Measurements from ENCODE around the gene MAS1.

Gene MAS1

DNA sequence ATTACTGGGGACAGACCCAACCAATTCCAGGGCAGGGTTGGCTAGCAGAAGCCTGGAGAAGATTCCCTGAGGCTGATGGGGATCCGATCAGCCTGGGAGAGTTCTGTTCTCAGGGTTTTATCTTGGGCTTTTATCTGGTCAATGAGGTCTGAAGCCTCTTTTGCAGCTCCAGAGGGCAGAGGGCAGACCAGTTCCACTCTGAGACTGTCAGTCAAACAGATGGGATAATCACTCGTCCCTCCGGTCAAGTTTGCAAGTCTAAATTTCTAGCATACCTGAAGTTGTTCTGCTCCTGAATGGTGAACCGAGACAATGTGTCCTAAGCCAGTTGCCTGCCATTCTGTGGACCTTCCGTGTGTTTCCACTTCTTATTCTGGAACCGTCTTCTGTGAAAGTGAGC lies 3.0 kb upstream of the MAS1 start:
- Histone ChIP-seq H3K4me1 (ENCODE audit: insufficient read depth, low read length) (no peaks in the 10 kb centered on the region), H3K4me3 (ENCODE audit: low read depth in 1 of 2, low read length in 2 of 2) (no peak overlapping the region), H3K36me3 (ENCODE audit: insufficient read depth, low read length) (no peaks in the 10 kb centered on the region), H3K9ac (ENCODE audit: low read depth, low read length) (no peak overlapping the region), H3K79me2 (ENCODE audit: insufficient read depth, low read length) (no peaks in the 10 kb centered on the region), H4K20me1 (ENCODE audit: insufficient read depth, low read length) (no peaks in the 10 kb centered on the region), H3K27me3 (ENCODE audit: insufficient read depth, low read length, poor library complexity) (peaks cover 24% of the 10 kb centered on the region), H3K9me3 (ENCODE audit: insufficient read depth, low read length, severe bottlenecking) (no peaks in the 10 kb centered on the region), H3K4me2 (ENCODE audit: insufficient read depth, low read length) (no peak overlapping the region), H2AFZ (ENCODE audit: low read depth, low read length) (no peak overlapping the region), H3K27ac (ENCODE audit: low read length) (no peak overlapping the region)
- DNase-seq: no peak
- TF ChIP-seq EZH2 (IDR thresholded peaks at IDR 0.05; ENCODE audit: borderline replicate concordance, low read depth, low read length, severe bottlenecking): no peak
- no peak for TF ChIP-seq CTCF (IDR thresholded peaks at IDR 0.05; ENCODE audit: borderline replicate concordance, extremely low read depth, low read length, poor library complexity, severe bottlenecking)
- ATAC-seq (ENCODE audit: insufficient read depth, low read depth): no peak

DNA sequence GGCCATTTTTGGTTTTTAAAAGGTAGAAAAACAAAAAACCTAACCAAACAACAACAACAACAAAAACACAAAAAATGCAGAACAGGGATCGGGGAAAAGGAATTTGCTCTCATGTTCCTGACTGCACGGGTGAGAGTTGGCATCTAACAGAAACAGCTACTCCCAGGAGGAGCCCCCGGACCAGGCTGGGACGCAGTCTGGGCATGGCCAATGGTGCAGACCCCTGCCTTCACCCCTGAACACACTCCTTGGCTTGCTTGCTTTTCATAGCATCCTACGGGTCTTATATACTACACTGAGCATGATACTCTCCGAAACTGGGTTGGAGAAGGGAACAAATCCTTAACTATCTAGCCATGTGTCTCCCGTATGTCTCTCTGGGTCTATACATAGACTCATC lies 587 bp upstream of the MAS1 start:
- Histone ChIP-seq H3K27ac (ENCODE audit: low read length) (no peak overlapping the region), H3K9me3 (ENCODE audit: insufficient read depth, low read length, severe bottlenecking) (no peaks in the 10 kb centered on the region), H3K9ac (ENCODE audit: low read depth, low read length) (no peak overlapping the region), H3K4me3 (ENCODE audit: low read depth in 1 of 2, low read length in 2 of 2) (no peak overlapping the region), H3K79me2 (ENCODE audit: insufficient read depth, low read length) (no peaks in the 10 kb centered on the region), H3K4me1 (ENCODE audit: insufficient read depth, low read length) (no peaks in the 10 kb centered on the region), H4K20me1 (ENCODE audit: insufficient read depth, low read length) (no peaks in the 10 kb centered on the region), H3K36me3 (ENCODE audit: insufficient read depth, low read length) (no peaks in the 10 kb centered on the region), H3K27me3 (ENCODE audit: insufficient read depth, low read length, poor library complexity) (peaks cover 27% of the 10 kb centered on the region), H2AFZ (ENCODE audit: low read depth, low read length) (no peak overlapping the region), H3K4me2 (ENCODE audit: insufficient read depth, low read length) (no peak overlapping the region)
- ATAC-seq (ENCODE audit: insufficient read depth, low read depth) (no peak), DNase-seq (no peak)
- TF ChIP-seq CTCF (IDR thresholded peaks at IDR 0.05; ENCODE audit: borderline replicate concordance, extremely low read depth, low read length, poor library complexity, severe bottlenecking): no peak
- TF ChIP-seq EZH2 (IDR thresholded peaks at IDR 0.05; ENCODE audit: borderline replicate concordance, low read depth, low read length, severe bottlenecking): no peak

DNA sequence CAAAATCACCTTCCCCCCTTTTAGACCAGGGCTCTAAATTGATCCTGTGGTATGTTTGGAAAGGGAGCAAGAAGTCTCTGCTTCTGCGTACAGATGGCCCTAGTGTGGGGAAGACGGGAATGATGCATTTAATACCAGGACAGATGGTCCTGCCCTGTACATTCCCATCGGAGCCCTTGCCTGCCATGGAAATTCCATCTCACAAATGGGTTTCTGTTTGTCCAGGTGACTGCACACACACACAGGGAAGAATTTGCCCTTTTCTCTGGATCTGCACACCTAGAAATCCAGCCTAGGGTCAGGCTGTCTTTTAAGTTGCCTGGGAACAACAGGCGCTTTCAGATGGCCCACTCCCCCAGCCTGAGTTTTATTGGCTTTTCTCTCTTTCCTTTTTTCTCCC lies 1.3 kb downstream of the MAS1 start:
- Histone ChIP-seq H3K27ac (ENCODE audit: low read length) (no peak overlapping the region), H3K4me2 (ENCODE audit: insufficient read depth, low read length) (no peak overlapping the region), H3K9ac (ENCODE audit: low read depth, low read length) (no peak overlapping the region), H3K9me3 (ENCODE audit: insufficient read depth, low read length, severe bottlenecking) (no peaks in the 10 kb centered on the region), H4K20me1 (ENCODE audit: insufficient read depth, low read length) (no peaks in the 10 kb centered on the region), H3K79me2 (ENCODE audit: insufficient read depth, low read length) (no peaks in the 10 kb centered on the region), H2AFZ (ENCODE audit: low read depth, low read length) (no peak overlapping the region), H3K36me3 (ENCODE audit: insufficient read depth, low read length) (no peaks in the 10 kb centered on the region), H3K4me3 (ENCODE audit: low read depth in 1 of 2, low read length in 2 of 2) (no peak overlapping the region), H3K4me1 (ENCODE audit: insufficient read depth, low read length) (no peaks in the 10 kb centered on the region), H3K27me3 (ENCODE audit: insufficient read depth, low read length, poor library complexity) (peaks cover 27% of the 10 kb centered on the region)
- ATAC-seq (ENCODE audit: insufficient read depth, low read depth) (no peak), DNase-seq (no peak)
- no peak for TF ChIP-seq CTCF (IDR thresholded peaks at IDR 0.05; ENCODE audit: borderline replicate concordance, extremely low read depth, low read length, poor library complexity, severe bottlenecking)
- no peak for TF ChIP-seq EZH2 (IDR thresholded peaks at IDR 0.05; ENCODE audit: borderline replicate concordance, low read depth, low read length, severe bottlenecking)

GRCh38 chr6:159893064-159893463 lies 2.3 kb downstream of the MAS1 start:
- Histone ChIP-seq H3K27ac (ENCODE audit: low read length) (no peak overlapping the region), H4K20me1 (ENCODE audit: insufficient read depth, low read length) (no peaks in the 10 kb centered on the region), H3K4me3 (ENCODE audit: low read depth in 1 of 2, low read length in 2 of 2) (no peak overlapping the region), H3K9me3 (ENCODE audit: insufficient read depth, low read length, severe bottlenecking) (no peaks in the 10 kb centered on the region), H3K36me3 (ENCODE audit: insufficient read depth, low read length) (no peaks in the 10 kb centered on the region), H3K4me1 (ENCODE audit: insufficient read depth, low read length) (no peaks in the 10 kb centered on the region), H3K9ac (ENCODE audit: low read depth, low read length) (no peak overlapping the region), H3K4me2 (ENCODE audit: insufficient read depth, low read length) (no peak overlapping the region), H3K27me3 (ENCODE audit: insufficient read depth, low read length, poor library complexity) (peaks cover 20% of the 10 kb centered on the region), H3K79me2 (ENCODE audit: insufficient read depth, low read length) (no peaks in the 10 kb centered on the region), H2AFZ (ENCODE audit: low read depth, low read length) (no peak overlapping the region)
- ATAC-seq (ENCODE audit: insufficient read depth, low read depth) (no peak), DNase-seq (no peak)
- TF ChIP-seq CTCF (IDR thresholded peaks at IDR 0.05; ENCODE audit: borderline replicate concordance, extremely low read depth, low read length, poor library complexity, severe bottlenecking) (no peak), EZH2 (IDR thresholded peaks at IDR 0.05; ENCODE audit: borderline replicate concordance, low read depth, low read length, severe bottlenecking) (no peak)
